SHP77 treated with DMSO at 0.1 percent for 48 hours (cell line): ENCODE results near the gene RNF220.

Experiments used
- DNase-seq: peaks from one replicate; lab custom pipeline; 2025; lab: John Stamatoyannopoulos, UW

RNF220 gene

DNA sequence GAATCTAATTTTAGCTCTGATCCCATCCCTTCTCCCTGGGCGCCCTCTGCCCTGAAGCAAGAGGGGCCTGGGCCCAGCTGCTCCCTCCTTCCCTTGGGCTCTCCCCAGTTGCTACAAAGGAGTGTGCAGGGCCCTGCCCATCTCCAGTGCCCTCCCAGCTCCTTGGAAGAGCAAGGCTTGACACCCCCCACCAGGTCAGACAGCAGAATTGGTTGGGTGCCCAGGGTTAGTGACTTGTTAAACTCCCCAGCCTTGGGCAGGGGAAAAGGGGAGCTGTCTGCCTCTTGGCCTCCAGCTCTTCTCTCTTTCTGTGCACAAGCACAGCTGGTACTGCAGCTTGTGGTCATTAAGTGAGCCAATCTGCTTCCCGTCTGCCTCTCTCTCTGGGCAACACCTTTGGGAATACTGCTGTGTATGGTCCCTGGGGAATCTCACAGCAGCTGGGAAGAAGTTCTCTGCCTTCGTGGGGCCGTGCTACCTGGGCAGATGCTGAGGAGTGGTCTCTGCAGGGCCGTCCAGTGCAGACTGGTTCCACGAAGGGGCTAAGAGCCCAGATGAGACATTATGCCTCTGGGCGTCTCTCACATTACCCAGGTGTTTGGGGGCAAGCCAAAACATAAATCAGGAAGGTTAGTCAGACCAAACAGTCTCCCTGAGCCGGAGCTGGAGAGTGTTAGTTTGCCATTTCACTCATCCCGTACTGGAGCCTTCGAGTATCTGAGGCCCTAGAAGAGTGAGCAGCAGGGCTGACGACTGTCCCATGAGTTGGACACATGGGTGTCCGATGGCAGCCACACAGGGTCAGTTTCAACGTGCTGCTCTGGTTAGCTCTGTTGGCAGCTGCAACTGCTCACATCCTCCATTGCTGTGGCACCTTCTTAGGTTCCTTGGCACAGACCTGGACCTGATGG, 231.9 kb downstream of the RNF220 start:
- peak; percentile 20 for DNase-seq

- no peak for DNase-seq
Observed at GRCh38 chr1:44637702-44638411, 232.8 kb downstream of the RNF220 start.

DNA sequence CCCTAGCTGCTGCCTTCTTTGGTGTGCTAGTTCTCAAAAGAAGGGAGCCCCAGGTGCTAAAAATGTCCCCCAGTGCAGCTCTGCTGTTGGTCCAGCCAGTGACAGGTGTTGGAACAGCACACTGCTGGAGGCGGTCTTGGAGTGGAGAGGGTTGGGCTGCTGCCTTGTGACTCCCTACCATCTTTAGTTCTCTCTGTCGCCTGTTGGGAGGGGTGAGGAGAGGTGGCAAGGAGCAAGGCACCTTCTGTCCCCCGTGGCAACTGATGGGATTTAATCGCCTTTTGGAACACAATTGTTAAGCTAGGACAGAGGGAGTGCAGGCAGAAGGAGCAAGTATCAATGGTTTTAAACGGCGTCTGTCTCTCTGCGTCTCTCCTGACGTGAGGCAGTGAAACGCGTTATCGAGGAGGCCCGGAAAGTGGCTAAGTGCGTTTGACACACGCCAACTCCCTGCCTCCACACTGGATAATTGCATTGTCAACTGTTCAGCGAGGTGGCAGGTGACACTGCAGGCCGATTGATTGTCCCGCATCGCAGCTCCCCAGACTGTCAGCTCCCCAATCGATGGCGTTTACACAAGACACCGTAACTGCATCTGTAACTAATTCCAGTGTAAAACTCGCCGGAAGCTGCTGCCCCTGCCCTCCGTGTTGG, 235.3 kb downstream of the RNF220 start:
- DNase-seq, result peak; percentile 60

GRCh38 chr1:44641126-44642102, 236.4 kb downstream of the RNF220 start:
- no peak for DNase-seq

DNA sequence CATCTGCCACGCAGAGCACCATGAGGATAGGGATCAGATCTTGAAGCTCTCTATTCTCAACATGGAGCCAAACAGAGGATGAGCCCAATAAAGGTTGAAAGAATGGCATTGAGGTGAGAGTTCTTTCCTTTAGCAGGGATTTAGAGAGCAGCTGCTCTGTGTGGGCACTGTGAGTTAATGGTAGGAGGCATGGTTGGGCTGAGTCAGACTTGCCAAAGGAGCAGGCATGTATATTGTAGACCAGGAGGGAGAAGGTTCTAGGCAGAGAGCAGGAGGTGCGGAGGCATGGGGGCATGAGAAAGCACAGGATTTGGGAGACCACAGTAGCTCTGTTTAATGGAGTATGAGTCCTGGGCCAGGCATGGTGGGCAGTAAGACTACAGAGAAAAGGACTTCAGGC, 237.2 kb downstream of the RNF220 start:
- DNase-seq, result no peak

- no peak for DNase-seq
Observed at GRCh38 chr1:44642925-44643324, 237.9 kb downstream of the RNF220 start.

DNA sequence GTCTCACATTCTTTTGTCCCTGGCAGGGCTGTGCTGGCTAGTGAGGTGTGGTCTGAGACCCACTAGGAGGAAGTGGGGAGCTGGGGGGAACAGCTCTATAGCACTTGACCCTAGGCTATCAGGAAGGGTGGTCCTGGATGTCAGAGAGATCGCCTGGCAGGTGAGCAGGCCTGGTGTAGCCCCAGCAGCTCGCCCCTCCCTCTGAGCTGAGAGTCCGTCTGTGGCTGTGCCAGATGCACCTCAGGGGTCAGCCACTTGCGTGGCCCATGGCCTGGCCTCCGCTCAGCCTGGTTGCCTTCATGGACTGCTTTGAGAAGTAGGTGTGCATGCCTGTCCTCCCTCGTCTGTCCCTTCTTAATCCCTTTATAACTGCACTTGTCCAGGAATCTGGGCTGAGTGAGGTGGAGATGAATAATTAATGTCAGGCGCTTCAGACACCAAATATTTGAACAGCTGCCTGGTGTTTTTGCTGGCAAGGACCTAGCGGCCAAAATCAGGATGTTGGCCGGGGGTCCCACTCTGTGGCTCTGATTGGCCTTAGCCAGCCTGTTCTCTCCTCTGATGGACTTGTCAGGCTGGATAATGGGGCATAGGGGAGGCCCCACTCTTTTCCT, 238.8 kb downstream of the RNF220 start:
- peak; percentile 86 for DNase-seq

DNA sequence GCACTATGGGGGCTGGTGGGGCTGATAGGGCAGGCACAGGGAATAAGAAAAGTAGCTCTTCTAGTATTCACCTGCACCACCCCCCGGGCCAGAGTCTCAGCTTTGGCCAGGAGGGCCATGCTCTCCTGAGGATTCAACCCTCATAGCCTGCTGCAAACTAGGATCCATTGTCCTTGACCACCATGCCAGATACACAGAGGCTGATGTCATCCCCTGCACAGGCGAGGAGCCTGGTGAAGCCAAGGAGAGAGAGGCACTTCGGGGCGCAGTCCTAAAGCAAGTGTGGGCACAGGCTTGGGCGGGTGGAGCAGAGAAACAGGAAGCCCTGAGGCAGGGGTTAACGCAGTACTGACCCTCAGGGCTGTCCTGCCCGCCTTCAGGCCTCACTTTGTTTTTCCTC, 239.8 kb downstream of the RNF220 start:
- DNase-seq, result no peak

DNA sequence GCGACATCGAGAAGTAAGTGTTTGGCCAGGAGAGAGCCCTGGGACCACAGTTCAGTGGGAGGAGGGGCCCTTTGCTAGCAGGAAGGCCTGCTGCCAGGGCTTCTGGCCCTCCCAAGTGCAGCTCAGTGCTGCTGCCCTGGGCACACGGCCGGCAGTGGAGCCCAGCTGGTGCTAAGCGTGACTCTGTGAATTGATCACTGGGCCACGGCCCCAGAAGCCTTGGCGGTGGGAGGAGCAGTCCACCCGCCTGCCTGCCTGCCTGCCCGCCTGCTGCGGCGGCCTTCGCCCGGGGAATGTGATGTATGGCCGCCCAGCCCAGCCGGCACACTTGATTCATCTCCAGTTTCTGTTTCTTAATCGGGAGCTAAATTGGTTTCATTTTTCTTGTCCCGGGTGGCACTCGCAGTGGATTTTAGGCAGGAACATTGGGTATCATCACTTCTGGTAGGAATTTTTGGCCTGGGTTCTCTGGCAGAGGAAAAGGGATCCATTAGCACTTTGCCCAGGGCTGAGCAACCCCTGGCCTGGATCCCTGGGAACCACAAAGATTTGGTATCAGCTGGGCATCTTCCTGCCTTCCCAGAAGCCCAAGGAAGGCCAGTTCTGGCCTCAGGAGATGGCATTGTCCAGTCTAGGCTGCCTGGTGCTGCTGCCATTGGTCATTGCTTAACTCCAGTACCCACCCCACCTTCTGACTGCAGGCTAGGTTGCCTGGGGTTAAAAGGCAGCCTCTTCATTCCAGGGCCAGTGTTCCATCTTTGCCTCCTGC, 240.6 kb downstream of the RNF220 start:
- peak; percentile 70 for DNase-seq

GRCh38 chr1:44646261-44647110, 241.4 kb downstream of the RNF220 start:
- peak; percentile 70 for DNase-seq

GRCh38 chr1:44647896-44648295, 242.8 kb downstream of the RNF220 start:
- no peak for DNase-seq

GRCh38 chr1:44648529-44649250, 243.6 kb downstream of the RNF220 start:
- DNase-seq, result no peak

GRCh38 chr1:44649788-44650158, 244.7 kb downstream of the RNF220 start:
- DNase-seq, result no peak

GRCh38 chr1:44650159-44650831, 245.2 kb downstream of the RNF220 start:
- no peak for DNase-seq

DNA sequence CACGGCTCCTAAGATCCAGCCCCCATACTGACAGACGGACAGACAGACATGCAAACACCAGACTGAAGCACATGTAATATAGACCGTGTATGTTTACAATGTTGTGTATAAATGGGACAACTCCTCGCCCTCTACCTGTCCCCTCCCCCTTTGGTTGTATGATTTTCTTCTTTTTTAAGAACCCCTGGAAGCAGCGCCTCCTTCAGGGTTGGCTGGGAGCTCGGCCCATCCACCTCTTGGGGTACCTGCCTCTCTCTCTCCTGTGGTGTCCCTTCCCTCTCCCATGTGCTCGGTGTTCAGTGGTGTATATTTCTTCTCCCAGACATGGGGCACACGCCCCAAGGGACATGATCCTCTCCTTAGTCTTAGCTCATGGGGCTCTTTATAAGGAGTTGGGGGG, 246.0 kb downstream of the RNF220 start:
- no peak for DNase-seq

GRCh38 chr1:44652445-44653106, 247.5 kb downstream of the RNF220 start:
- DNase-seq, result no peak

DNA sequence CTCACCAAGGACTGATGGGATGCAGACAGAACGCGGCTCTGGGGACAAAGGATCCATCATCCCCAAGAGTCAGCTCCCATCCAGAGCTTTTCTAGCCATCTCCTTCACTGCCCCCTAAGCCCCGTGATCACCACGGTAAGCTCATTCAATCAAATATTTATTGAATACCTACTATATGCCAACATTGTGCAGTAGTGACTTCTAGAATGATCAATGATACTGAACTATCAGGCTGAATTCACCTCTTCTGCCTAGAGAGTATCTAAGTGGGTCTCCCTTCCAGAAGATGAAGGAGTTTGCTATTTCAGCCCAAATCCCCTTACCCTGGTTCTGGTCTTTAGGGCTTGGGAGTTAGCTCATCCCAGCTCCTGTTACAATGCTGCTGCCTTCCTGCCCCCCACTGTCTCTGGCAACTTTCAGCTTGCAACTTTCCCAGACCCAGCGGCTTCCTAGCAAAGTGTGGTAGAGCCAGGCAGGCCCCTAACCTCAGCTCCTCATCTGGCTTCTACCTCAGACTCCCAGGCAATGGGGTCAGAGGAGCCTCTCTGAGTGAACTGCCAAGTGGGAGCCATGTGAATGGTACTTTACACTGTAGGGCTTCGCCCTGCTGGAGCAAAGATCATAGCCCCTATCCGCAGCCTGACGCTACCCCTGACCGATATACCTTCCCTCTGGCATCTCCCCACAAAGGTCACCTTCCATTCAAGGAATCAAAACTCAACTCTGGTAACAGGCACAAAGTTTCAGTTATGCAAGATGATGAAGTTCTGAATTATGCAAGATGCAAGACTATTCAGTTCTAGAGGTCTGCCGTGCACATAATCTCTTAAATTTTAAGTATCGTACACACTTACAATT, 248.3 kb downstream of the RNF220 start:
- no peak for DNase-seq
